ENCODE data around the gene DOK3. TPM values are rescaled to one million over a fixed set of nuclear protein-coding genes. Genes with fewer than 3 reads are reported as not detected.

DOK3 gene
- polyA plus RNA-seq, 1 donor from 2014 or later, result 5.5 TPM

DNA sequence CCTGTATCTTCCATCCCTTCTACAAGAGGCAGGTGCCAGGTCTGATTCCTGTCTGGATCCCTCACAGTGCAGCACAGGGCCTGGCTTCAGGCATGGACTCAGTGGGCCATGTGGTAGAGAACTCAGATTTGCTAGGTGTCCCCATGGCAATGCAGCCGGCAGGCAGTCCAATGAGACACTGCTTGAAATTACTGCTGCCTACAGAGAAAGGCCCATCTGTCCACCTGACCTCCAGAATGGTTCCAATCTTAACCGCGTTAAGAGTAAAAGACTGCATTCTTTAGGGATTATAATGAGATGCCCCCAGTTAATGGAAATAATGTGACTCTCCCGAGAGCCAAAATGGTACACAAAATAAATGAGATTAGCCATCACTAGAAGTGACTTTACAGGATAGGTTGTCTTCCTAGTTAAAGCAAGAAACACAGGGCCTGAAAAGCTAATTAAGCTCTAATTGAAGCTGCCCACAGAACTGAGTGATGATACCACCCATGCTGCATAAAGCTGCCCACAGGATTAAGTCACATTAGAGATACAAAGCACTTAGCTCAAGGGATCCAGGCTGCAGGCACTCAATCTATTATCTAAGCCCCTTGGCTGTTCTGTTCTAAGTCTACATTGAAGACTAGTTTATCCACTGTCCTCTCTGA lies 33.3 kb upstream of the DOK3 start:
- Histone ChIP-seq H4K20me1 (ENCODE audit: insufficient read depth) (peaks cover 3% of the 10 kb centered on the region), H3K4me3 (ENCODE audit: low read length) (no peak overlapping the region), H3K27me3 (ENCODE audit: insufficient read depth, low read depth, low read length) (no peaks in the 10 kb centered on the region), H3K9ac (ENCODE audit: low read length) (no peak overlapping the region), H3K27ac (ENCODE audit: low read length) (no peak overlapping the region), H3K36me3 (ENCODE audit: insufficient read depth, low read length) (peaks cover 14% of the 10 kb centered on the region), H3K79me2 (replicated peaks; ENCODE audit: insufficient read depth, low read length) (peaks cover 26% of the 10 kb centered on the region), H3K9me2 (ENCODE audit: insufficient read depth, low read length) (no peaks in the 10 kb centered on the region), H3K4me2 (ENCODE audit: low read length) (no peak overlapping the region), H3K9me3 (ENCODE audit: low read length) (no peaks in the 10 kb centered on the region), H2AFZ (ENCODE audit: low read depth, low read length) (no peak overlapping the region), H3F3A (ENCODE audit: insufficient read depth, low read length, poor library complexity, severe bottlenecking) (no peaks in the 10 kb centered on the region)
- TF ChIP-seq EZH2 (IDR thresholded peaks at IDR 0.05; ENCODE audit: borderline replicate concordance, insufficient read depth, low read length, poor library complexity, severe bottlenecking) (no peak), SMC3 (conservative IDR thresholded peaks at IDR 0.05; ENCODE audit: poor library complexity) (no peak), TAF1 (IDR thresholded peaks at IDR 0.05; ENCODE audit: low read depth) (no peak), POLR2AphosphoS5 (IDR thresholded peaks at IDR 0.05) (no peak), RAD21 (conservative IDR thresholded peaks at IDR 0.05) (no peak), MXI1 (conservative IDR thresholded peaks at IDR 0.05; ENCODE audit: poor library complexity, severe bottlenecking) (no peak), EP300 (conservative IDR thresholded peaks at IDR 0.05; ENCODE audit: poor library complexity, severe bottlenecking) (no peak)
- TF ChIP-seq, protein P1, sequence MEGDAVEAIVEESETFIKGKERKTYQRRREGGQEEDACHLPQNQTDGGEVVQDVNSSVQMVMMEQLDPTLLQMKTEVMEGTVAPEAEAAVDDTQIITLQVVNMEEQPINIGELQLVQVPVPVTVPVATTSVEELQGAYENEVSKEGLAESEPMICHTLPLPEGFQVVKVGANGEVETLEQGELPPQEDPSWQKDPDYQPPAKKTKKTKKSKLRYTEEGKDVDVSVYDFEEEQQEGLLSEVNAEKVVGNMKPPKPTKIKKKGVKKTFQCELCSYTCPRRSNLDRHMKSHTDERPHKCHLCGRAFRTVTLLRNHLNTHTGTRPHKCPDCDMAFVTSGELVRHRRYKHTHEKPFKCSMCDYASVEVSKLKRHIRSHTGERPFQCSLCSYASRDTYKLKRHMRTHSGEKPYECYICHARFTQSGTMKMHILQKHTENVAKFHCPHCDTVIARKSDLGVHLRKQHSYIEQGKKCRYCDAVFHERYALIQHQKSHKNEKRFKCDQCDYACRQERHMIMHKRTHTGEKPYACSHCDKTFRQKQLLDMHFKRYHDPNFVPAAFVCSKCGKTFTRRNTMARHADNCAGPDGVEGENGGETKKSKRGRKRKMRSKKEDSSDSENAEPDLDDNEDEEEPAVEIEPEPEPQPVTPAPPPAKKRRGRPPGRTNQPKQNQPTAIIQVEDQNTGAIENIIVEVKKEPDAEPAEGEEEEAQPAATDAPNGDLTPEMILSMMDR (IDR thresholded peaks at IDR 0.05; ENCODE audit: poor library complexity, severe bottlenecking), result no peak
- TF ChIP-seq, protein P2, sequence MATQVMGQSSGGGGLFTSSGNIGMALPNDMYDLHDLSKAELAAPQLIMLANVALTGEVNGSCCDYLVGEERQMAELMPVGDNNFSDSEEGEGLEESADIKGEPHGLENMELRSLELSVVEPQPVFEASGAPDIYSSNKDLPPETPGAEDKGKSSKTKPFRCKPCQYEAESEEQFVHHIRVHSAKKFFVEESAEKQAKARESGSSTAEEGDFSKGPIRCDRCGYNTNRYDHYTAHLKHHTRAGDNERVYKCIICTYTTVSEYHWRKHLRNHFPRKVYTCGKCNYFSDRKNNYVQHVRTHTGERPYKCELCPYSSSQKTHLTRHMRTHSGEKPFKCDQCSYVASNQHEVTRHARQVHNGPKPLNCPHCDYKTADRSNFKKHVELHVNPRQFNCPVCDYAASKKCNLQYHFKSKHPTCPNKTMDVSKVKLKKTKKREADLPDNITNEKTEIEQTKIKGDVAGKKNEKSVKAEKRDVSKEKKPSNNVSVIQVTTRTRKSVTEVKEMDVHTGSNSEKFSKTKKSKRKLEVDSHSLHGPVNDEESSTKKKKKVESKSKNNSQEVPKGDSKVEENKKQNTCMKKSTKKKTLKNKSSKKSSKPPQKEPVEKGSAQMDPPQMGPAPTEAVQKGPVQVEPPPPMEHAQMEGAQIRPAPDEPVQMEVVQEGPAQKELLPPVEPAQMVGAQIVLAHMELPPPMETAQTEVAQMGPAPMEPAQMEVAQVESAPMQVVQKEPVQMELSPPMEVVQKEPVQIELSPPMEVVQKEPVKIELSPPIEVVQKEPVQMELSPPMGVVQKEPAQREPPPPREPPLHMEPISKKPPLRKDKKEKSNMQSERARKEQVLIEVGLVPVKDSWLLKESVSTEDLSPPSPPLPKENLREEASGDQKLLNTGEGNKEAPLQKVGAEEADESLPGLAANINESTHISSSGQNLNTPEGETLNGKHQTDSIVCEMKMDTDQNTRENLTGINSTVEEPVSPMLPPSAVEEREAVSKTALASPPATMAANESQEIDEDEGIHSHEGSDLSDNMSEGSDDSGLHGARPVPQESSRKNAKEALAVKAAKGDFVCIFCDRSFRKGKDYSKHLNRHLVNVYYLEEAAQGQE (IDR thresholded peaks at IDR 0.05; ENCODE audit: borderline replicate concordance), result no peak

DNA sequence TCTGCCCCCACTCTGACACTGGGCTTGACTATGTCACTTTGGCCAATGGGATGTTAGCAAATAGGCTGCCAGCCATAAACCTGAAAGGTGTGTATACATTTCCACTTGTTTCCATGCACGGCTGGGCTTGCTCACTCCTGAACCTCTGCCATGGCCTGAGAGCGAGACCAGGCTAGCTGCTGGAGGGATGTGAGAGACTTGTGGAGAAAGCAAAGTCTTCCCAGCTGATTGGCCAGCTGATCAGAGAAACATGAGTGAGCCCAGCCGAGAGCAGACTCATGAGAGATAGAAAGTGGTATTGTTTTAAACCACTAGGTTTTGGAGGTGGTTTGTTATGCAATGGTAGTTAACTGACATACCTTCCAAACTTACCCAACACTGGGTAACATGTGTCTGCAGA lies 30.8 kb upstream of the DOK3 start:
- Histone ChIP-seq H3F3A (ENCODE audit: insufficient read depth, low read length, poor library complexity, severe bottlenecking) (no peaks in the 10 kb centered on the region), H2AFZ (ENCODE audit: low read depth, low read length) (no peak overlapping the region), H3K9me3 (ENCODE audit: low read length) (no peaks in the 10 kb centered on the region), H3K9ac (ENCODE audit: low read length) (no peak overlapping the region), H3K9me2 (ENCODE audit: insufficient read depth, low read length) (no peaks in the 10 kb centered on the region), H4K20me1 (ENCODE audit: insufficient read depth) (no peaks in the 10 kb centered on the region), H3K27me3 (ENCODE audit: insufficient read depth, low read depth, low read length) (no peaks in the 10 kb centered on the region), H3K27ac (ENCODE audit: low read length) (no peak overlapping the region), H3K79me2 (replicated peaks; ENCODE audit: insufficient read depth, low read length) (peaks cover 18% of the 10 kb centered on the region), H3K4me3 (ENCODE audit: low read length) (no peak overlapping the region), H3K36me3 (ENCODE audit: insufficient read depth, low read length) (peaks cover 12% of the 10 kb centered on the region), H3K4me2 (ENCODE audit: low read length) (no peak overlapping the region)
- no peak for TF ChIP-seq EP300 (conservative IDR thresholded peaks at IDR 0.05; ENCODE audit: poor library complexity, severe bottlenecking)
- TF ChIP-seq, protein P1 (IDR thresholded peaks at IDR 0.05; ENCODE audit: poor library complexity, severe bottlenecking), result no peak

Measured in neural cell (in vitro differentiated cells).